SKM-1 treated with dmso at 0.1 percent for 144 hours (cell line): ENCODE data around the gene ZC3H12C.
"Not testable (repeated sequence)": the region's sequence is repeated elsewhere in the genome, so short reads cannot be mapped to it uniquely, and the experiment has no call there.

Experiments used
- DNase-seq: peaks from one replicate; lab custom pipeline; 2025; ENCODE audit not compliant: unreplicated experiment; lab: John Stamatoyannopoulos, UW

ZC3H12C gene

GRCh38 chr11:110176366-110177085 is 83.3 kb downstream of the ZC3H12C start:
- no peak for DNase-seq

- DNase-seq = no peak
Observed at GRCh38 chr11:110177086-110177456, 83.9 kb downstream of the ZC3H12C start.

- DNase-seq = no peak
Observed at GRCh38 chr11:110179064-110179463, 85.9 kb downstream of the ZC3H12C start.

GRCh38 chr11:110182886-110183285 is 89.7 kb downstream of the ZC3H12C start:
- no peak for DNase-seq

GRCh38 chr11:110184456-110184855 is 91.3 kb downstream of the ZC3H12C start:
- DNase-seq = no peak

- DNase-seq = no peak
Observed at GRCh38 chr11:110185121-110185591, 92.0 kb downstream of the ZC3H12C start.

GRCh38 chr11:110185599-110185998 is 92.4 kb downstream of the ZC3H12C start:
- no peak for DNase-seq

GRCh38 chr11:110186456-110186855 is 93.3 kb downstream of the ZC3H12C start:
- no peak for DNase-seq

- DNase-seq = no peak
Observed at GRCh38 chr11:110186867-110187266, 93.7 kb downstream of the ZC3H12C start.

- DNase-seq = no peak
Observed at GRCh38 chr11:110187731-110188130, 94.5 kb downstream of the ZC3H12C start.

GRCh38 chr11:110190885-110191284 is 97.7 kb downstream of the ZC3H12C start:
- no peak for DNase-seq

GRCh38 chr11:110192604-110193282 is 99.6 kb downstream of the ZC3H12C start:
- DNase-seq = not testable (repeated sequence)

GRCh38 chr11:110194211-110194766 is 101.1 kb downstream of the ZC3H12C start:
- not testable (repeated sequence) for DNase-seq

GRCh38 chr11:110196241-110196754 is 103.1 kb downstream of the ZC3H12C start:
- no peak for DNase-seq

- no peak for DNase-seq
Observed at GRCh38 chr11:110196884-110197420, 103.8 kb downstream of the ZC3H12C start.

- no peak for DNase-seq
Observed at GRCh38 chr11:110198031-110198729, 105.0 kb downstream of the ZC3H12C start.

- no peak for DNase-seq
Observed at GRCh38 chr11:110199184-110199981, 106.2 kb downstream of the ZC3H12C start.

- DNase-seq = no peak
Observed at GRCh38 chr11:110200241-110200640, 107.0 kb downstream of the ZC3H12C start.

GRCh38 chr11:110200836-110201235 is 107.6 kb downstream of the ZC3H12C start:
- DNase-seq = no peak

- no peak for DNase-seq
Observed at GRCh38 chr11:110207123-110207522, 113.9 kb downstream of the ZC3H12C start.
